Lower leg skin (tissue), 4 donors: ENCODE data around the gene CSRP2. TPM values are rescaled to one million over a fixed set of nuclear protein-coding genes. Genes with fewer than 3 reads are reported as not detected.

ENCODE experiments used
- DNase-seq, 2 donors: peaks; one replicate each; pipeline ENCODE4 v3.0.0-alpha.2; 2019; ENCODE audit warnings: low spot score in 2 of 2
- H3K4me3 ChIP-seq: fragments of 200-600 bp; sonication (generic); 2 replicates; pipeline ENCODE4 v1.5.1; 2017; ENCODE audit warnings: mild to moderate bottlenecking, low read depth; ENCODE audit not compliant: poor library complexity, severe bottlenecking
- POLR2A ChIP-seq, 2 donors: fragments of 450-650 bp; IDR thresholded peaks; one replicate each; pipeline ENCODE4 v1.6.1; 2016 to 2017; ENCODE audit warnings: antibody characterized with exemption in 2 of 2, mild to moderate bottlenecking in 1 of 2, moderate library complexity in 1 of 2
- WGBS, 2 donors: methylation state at CpG; one replicate each; pipeline ENCODE4 v1.1.5; 2018; 5-methylcytosine and 5-hydroxymethylcytosine counted together
- intact Hi-C: fragments of 100-400 bp; cut with DNase I; formaldehyde crosslinking; loops from one replicate; pipeline ENCODE4 v1.15.0; 2023; ENCODE audit warnings: low total_unique reads
- total RNA-seq, 4 donors: library from RNA; depleted of rRNA; stranded (reverse); fragments of >200 nt; gene quantifications; one replicate each; pipeline ENCODE4 v1.1.0, GENCODE V29; 2016
- TF ChIP-seq, protein P1 (sequence below), 3 donors: fragments of 450-650 bp; IDR thresholded peaks; one replicate each; pipeline ENCODE4 v1.5.1; 2016; ENCODE audit warnings: antibody characterized with exemption in 3 of 3, mild to moderate bottlenecking in 3 of 3, moderate library complexity in 2 of 3

The CSRP2 gene
- total RNA-seq, 4 donors from 2014 or later: 7.2 to 33.2 (median 14.3) TPM

DNA sequence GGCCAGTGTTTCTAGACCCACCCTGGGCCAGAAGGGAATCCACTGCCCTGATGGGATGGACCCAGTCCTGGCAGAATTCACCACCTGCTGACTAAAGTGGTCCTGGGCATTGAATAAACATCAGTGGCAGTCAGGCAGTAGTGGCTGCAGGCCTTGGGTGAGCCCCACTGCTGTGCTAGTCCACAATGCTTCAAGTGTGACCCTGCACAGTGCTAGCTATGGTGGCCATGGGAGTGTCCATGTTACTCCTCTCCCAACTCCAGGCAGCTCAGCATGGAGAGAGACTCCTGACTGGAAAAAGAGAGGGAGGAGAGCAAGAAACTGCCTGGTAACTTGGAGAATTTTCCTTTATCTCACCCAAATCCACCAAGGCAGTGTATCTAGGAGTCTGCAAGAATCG, 17.5 kb upstream of the CSRP2 start:
- no peak overlapping the region for H3K4me3 ChIP-seq
- intact Hi-C loops: no loop called here
- TF ChIP-seq POLR2A (IDR thresholded peaks at IDR 0.05): no peak
- TF ChIP-seq, protein P1, sequence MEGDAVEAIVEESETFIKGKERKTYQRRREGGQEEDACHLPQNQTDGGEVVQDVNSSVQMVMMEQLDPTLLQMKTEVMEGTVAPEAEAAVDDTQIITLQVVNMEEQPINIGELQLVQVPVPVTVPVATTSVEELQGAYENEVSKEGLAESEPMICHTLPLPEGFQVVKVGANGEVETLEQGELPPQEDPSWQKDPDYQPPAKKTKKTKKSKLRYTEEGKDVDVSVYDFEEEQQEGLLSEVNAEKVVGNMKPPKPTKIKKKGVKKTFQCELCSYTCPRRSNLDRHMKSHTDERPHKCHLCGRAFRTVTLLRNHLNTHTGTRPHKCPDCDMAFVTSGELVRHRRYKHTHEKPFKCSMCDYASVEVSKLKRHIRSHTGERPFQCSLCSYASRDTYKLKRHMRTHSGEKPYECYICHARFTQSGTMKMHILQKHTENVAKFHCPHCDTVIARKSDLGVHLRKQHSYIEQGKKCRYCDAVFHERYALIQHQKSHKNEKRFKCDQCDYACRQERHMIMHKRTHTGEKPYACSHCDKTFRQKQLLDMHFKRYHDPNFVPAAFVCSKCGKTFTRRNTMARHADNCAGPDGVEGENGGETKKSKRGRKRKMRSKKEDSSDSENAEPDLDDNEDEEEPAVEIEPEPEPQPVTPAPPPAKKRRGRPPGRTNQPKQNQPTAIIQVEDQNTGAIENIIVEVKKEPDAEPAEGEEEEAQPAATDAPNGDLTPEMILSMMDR (IDR thresholded peaks at IDR 0.05): no peak
- no peak for DNase-seq
- 93 to 95% methylated on average over 1 of the region's 1 CpG for WGBS, 2 donors

DNA sequence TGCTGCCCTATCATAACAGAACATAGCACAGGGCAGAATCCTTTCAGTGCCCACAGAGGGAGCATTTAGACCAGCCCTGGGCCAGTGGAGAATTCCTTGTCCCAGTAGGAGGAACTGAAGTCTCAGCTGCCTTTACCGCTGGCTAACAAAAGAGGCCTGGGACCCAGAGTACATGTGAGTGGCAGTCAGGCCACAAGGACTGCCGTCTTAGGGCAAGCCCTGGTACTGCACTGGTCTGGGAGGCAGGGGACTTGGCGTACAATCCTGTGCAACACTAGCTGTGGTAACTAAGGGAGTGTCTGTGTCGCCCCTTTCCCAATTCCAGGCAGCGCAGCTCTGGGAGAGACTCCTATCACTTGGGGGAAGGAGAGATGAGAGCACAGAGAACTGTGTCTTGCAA, 17.0 kb upstream of the CSRP2 start:
- no peak for DNase-seq
- H3K4me3 ChIP-seq: no peak overlapping the region
- TF ChIP-seq POLR2A (IDR thresholded peaks at IDR 0.05): no peak
- TF ChIP-seq, protein P1 (IDR thresholded peaks at IDR 0.05): no peak
- intact Hi-C loops: no loop called here
- 96 to 97% methylated on average over 5 of the region's 5 CpGs for WGBS, 2 donors

DNA sequence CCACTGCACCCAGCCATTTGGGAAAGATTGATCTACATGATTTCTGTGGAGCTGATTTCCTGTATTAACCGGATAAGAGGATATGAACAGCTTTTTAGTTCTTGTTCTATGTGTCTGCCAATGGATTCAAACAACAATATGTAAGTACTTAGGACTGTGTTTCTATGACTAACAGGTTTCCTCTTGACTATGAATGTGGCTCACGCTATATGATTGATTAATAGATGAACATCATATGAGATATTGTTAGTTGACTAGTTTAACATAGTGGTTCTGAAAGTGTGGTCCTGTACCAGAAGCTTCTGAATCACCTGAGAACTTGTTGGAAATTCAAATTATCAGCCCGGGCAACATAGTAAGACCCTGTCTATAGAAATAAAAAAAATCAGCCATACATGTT, 12.8 kb upstream of the CSRP2 start:
- intact Hi-C loops: no loop called here
- no peak overlapping the region for H3K4me3 ChIP-seq
- DNase-seq: no peak
- TF ChIP-seq, protein P1 (IDR thresholded peaks at IDR 0.05): no peak
- no peak for TF ChIP-seq POLR2A (IDR thresholded peaks at IDR 0.05)
- WGBS, 2 donors: 79 to 86% methylated on average over 3 of the region's 3 CpGs

DNA sequence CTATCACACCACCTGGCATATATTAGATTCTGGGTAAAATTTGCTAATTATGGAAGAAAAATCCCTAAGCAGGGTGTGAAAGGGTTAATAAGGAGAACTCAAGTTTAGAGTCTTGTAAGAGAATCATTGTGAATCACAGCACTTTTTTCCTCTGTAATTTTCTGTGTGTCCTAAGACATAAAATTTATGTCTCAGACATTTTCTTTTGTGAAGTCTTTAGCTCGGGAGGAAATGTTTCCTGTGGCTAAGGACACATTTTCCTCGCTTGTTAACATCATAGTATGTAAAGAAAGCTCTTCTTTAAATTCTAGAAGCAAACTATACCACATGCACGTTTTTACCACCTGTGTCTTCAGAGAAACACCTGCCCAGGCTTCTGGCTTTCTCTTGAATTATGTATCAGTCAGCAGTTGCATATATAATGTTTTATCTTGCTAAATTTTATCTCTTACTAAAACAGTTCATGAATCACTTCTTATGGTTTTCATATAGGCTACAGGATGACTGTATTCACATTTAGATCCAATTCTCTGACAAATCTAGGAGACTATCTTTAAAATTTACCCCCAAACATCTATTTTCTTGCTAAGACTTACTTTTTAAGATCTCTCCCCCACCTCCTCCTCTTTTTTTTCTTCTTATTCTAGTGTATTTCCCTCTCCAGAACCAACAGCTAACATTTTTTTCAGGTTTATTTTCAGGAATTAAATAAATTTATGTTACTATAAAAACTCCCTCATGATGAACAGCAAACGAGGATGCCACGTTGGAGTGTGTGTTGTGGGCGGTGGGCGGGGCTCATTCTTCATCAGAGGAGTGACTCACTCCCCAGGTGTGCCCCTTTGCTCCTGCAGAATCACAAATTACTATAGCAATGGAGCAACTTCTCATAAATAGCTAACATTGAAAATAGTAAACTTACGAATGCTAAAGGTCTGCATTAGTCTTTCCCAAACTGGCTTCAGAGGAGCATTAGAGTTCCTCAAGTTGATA, 11.6 kb upstream of the CSRP2 start:
- intact Hi-C loops: no loop called here
- no peak overlapping the region for H3K4me3 ChIP-seq
- TF ChIP-seq, protein P1 (IDR thresholded peaks at IDR 0.05): no peak
- TF ChIP-seq POLR2A (IDR thresholded peaks at IDR 0.05): no peak
- no peak for DNase-seq
- WGBS, 2 donors: 37 to 41% methylated on average over 8 of the region's 8 CpGs

DNA sequence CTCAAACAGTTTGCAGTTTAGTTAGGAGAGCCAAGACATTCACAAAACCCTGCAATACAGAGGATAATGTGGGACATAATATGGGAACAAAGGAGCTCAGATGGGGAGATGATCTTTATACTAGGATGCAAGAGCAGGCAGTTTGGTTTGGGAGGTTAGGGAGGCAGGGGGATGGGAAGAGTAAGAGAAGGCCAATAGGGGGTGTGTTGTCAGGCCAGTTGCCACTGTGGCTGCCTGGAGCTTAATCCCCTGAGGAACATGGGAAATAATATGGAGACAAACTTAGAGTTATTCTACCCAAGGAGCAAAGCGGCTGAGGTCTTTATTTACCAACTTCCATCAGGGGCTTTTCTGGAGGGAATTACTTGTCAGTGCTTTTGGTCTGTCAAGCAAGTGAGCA, 10.0 kb upstream of the CSRP2 start:
- no peak for TF ChIP-seq POLR2A (IDR thresholded peaks at IDR 0.05)
- TF ChIP-seq, protein P1 (IDR thresholded peaks at IDR 0.05): no peak
- 94 to 100% methylated on average over 1 of the region's 1 CpG for WGBS, 2 donors
- intact Hi-C loops: no loop called here
- DNase-seq: no peak
- H3K4me3 ChIP-seq: no peak overlapping the region
